Measurements from ENCODE around the gene EMC9. TPM values are rescaled to one million over a fixed set of nuclear protein-coding genes. Genes with fewer than 3 reads are reported as not detected.
A peak's percentile ranks its signal among the peaks of the same experiment; 100 is the strongest.

Gene EMC9
- total RNA-seq, 2 experiments from 2014 or later = 45.0 to 51.7 TPM

- Mint-ChIP-seq H3K9me3 (no peaks in the 10 kb centered on the region), H3K4me1 (peaks cover 52% of the 10 kb centered on the region), H3K36me3 (ENCODE audit: low read depth) (peaks cover 37% of the 10 kb centered on the region), H3K4me3 (peak overlapping the region; percentile 93), H3K27ac (peak overlapping the region; percentile 74), H3K27me3 (no peaks in the 10 kb centered on the region)
- no peak for DNase-seq
- CTCF ChIA-PET = interaction anchor here (1.0 to 3.5 kb wide), 10 partner anchors 9 to 55 kb away, joined by 4 to 25 read pairs (median 6); partner anchors contain the start of genes DCAF11, IRF9, NRL and PCK2
- POLR2A ChIA-PET = interaction anchor here (1.0 to 21.4 kb wide), 21 partner anchors 9 to 296 kb away, joined by 3 to 652 read pairs (median 8); partner anchors contain the start of genes CHMP4A, DCAF11, DHRS1 and IPO4
Measured at GRCh38 chr14:24135584-24135833, 5.9 kb downstream of the EMC9 start.

- Mint-ChIP-seq H3K27me3 (no peaks in the 10 kb centered on the region), H3K4me3 (no peak overlapping the region), H3K4me1 (peaks cover 40% of the 10 kb centered on the region), H3K9me3 (no peaks in the 10 kb centered on the region), H3K27ac (no peak overlapping the region), H3K36me3 (ENCODE audit: low read depth) (peaks cover 22% of the 10 kb centered on the region)
- DNase-seq = no peak
- POLR2A ChIA-PET = interaction anchor here (0.6 to 21.4 kb wide), 5 partner anchors 12 to 167 kb away, joined by 3 to 448 read pairs (median 4); partner anchors contain the start of genes DCAF11, IRF9, NRL and PSME2
- CTCF ChIA-PET = interaction anchor here (1.7 to 1.9 kb wide), 2 partner anchors 25 to 76 kb away, joined by 7 read pairs; no protein-coding TSS in a partner anchor
Measured at GRCh38 chr14:24133735-24134134, 7.7 kb downstream of the EMC9 start.

- DNase-seq = no peak
- POLR2A ChIA-PET = interaction anchor here (0.8 to 21.4 kb wide), 8 partner anchors 8 to 297 kb away, joined by 3 to 448 read pairs (median 4); partner anchors contain the start of genes CHMP4A, DCAF11, EMC9 and IRF9
- Mint-ChIP-seq H3K36me3 (ENCODE audit: low read depth) (peaks cover 15% of the 10 kb centered on the region), H3K4me3 (no peak overlapping the region), H3K27ac (no peak overlapping the region), H3K4me1 (peaks cover 32% of the 10 kb centered on the region), H3K27me3 (no peaks in the 10 kb centered on the region), H3K9me3 (no peaks in the 10 kb centered on the region)
- CTCF ChIA-PET = interaction anchor here (1.1 to 1.9 kb wide), 4 partner anchors 18 to 75 kb away, joined by 3 to 7 read pairs (median 6); partner anchors contain the start of genes DCAF11, IRF9 and NRL
Measured at GRCh38 chr14:24132976-24133375, 8.4 kb downstream of the EMC9 start.

GRCh38 chr14:24132061-24132685 is 9.2 kb downstream of the EMC9 start:
- no peak overlapping the region for H3K4me3 Mint-ChIP-seq
- no peak for DNase-seq
- peaks cover 24% of the 10 kb centered on the region for H3K4me1 Mint-ChIP-seq
- H3K9me3 Mint-ChIP-seq = no peaks in the 10 kb centered on the region
- H3K27me3 Mint-ChIP-seq = no peaks in the 10 kb centered on the region
- peak overlapping the region; percentile 4 for H3K27ac Mint-ChIP-seq
- H3K36me3 Mint-ChIP-seq (ENCODE audit: low read depth) = peaks cover 10% of the 10 kb centered on the region
- ChIA-PET CTCF (interaction anchor here (1.1 to 1.4 kb wide), 2 partner anchors 17 to 29 kb away, joined by 3 to 5 read pairs; partner anchors contain the start of genes DCAF11, IRF9 and NRL), POLR2A (interaction anchor here (0.6 to 21.4 kb wide), 8 partner anchors 9 to 298 kb away, joined by 3 to 448 read pairs (median 4); partner anchors contain the start of genes CHMP4A, DCAF11, EMC9 and IPO4)

- Mint-ChIP-seq H3K4me1 (peaks cover 19% of the 10 kb centered on the region), H3K36me3 (ENCODE audit: low read depth) (peaks cover 5% of the 10 kb centered on the region), H3K27ac (no peak overlapping the region), H3K27me3 (no peaks in the 10 kb centered on the region), H3K9me3 (no peaks in the 10 kb centered on the region), H3K4me3 (no peak overlapping the region)
- DNase-seq = no peak
- ChIA-PET POLR2A (interaction anchor here (1.3 to 21.4 kb wide), 5 partner anchors 9 to 73 kb away, joined by 3 to 448 read pairs (median 5); partner anchors contain the start of genes DCAF11, EMC9, IRF9 and NRL), CTCF (interaction anchor here (1.4 kb wide), 1 partner anchor 30 kb away, joined by 5 read pairs; the partner anchor contains the start of gene IRF9)
Measured at GRCh38 chr14:24131549-24131966, 9.8 kb downstream of the EMC9 start.

GRCh38 chr14:24130717-24131548 is 10.5 kb downstream of the EMC9 start:
- Mint-ChIP-seq H3K4me3 (no peak overlapping the region), H3K27me3 (no peaks in the 10 kb centered on the region), H3K4me1 (peaks cover 19% of the 10 kb centered on the region), H3K9me3 (no peaks in the 10 kb centered on the region), H3K27ac (no peak overlapping the region), H3K36me3 (ENCODE audit: low read depth) (peaks cover 5% of the 10 kb centered on the region)
- ChIA-PET POLR2A (interaction anchor here (0.8 to 21.4 kb wide), 4 partner anchors 10 to 73 kb away, joined by 3 to 448 read pairs (median 4); partner anchors contain the start of genes DCAF11, IRF9 and NRL), CTCF (no interaction called here)
- DNase-seq = no peak

GRCh38 chr14:24130380-24130716 is 11.0 kb downstream of the EMC9 start, which contains the start of gene FITM1:
Gene FITM1 (plus strand): TSS chr14:24130659. CDS start chr14:24131564, 905 bp downstream.
- no peak within 1 kb of the TSS for H3K4me3 Mint-ChIP-seq
- no peak within 1 kb of the TSS for H3K27ac Mint-ChIP-seq
- CTCF ChIA-PET = no interaction called here
- H3K9me3 Mint-ChIP-seq = no peaks in the 10 kb centered on the region
- no peaks in the 10 kb centered on the region for H3K27me3 Mint-ChIP-seq
- POLR2A ChIA-PET = interaction anchor here (0.8 to 21.4 kb wide), 3 partner anchors 10 to 31 kb away, joined by 3 to 448 read pairs (median 4); partner anchors contain the start of genes DCAF11, IRF9 and NRL
- H3K36me3 Mint-ChIP-seq (ENCODE audit: low read depth) = peaks cover 5% of the 10 kb centered on the region
- peaks cover 17% of the 10 kb centered on the region for H3K4me1 Mint-ChIP-seq
- no peak for DNase-seq

- ChIA-PET CTCF (no interaction called here), POLR2A (interaction anchor here (0.8 to 21.4 kb wide), 4 partner anchors 10 to 36 kb away, joined by 3 to 448 read pairs (median 4); partner anchors contain the start of genes DCAF11, IRF9, NRL and PCK2)
- H3K4me3 Mint-ChIP-seq = no peak overlapping the region
- peaks cover 8% of the 10 kb centered on the region for H3K36me3 Mint-ChIP-seq (ENCODE audit: low read depth)
- peaks cover 12% of the 10 kb centered on the region for H3K4me1 Mint-ChIP-seq
- no peak overlapping the region for H3K27ac Mint-ChIP-seq
- H3K9me3 Mint-ChIP-seq = no peaks in the 10 kb centered on the region
- no peak for DNase-seq
- H3K27me3 Mint-ChIP-seq = no peaks in the 10 kb centered on the region
Measured at GRCh38 chr14:24129410-24129998, 11.9 kb downstream of the EMC9 start.

- DNase-seq = no peak
- Mint-ChIP-seq H3K4me1 (peaks cover 7% of the 10 kb centered on the region), H3K27me3 (no peaks in the 10 kb centered on the region), H3K9me3 (no peaks in the 10 kb centered on the region), H3K4me3 (no peak overlapping the region), H3K27ac (no peak overlapping the region), H3K36me3 (ENCODE audit: low read depth) (peaks cover 23% of the 10 kb centered on the region)
- ChIA-PET POLR2A (interaction anchor here (2.5 to 6.2 kb wide), 4 partner anchors 10 to 34 kb away, joined by 14 to 44 read pairs (median 15); partner anchors contain the start of genes DCAF11, EMC9, IRF9 and NRL), CTCF (interaction anchor here (0.9 to 1.9 kb wide), 2 partner anchors 8 to 12 kb away, joined by 3 to 5 read pairs; partner anchors contain the start of gene PSME1)
Measured at GRCh38 chr14:24127673-24128072, 13.7 kb downstream of the EMC9 start.

- ChIA-PET CTCF (interaction anchor here (0.7 to 1.9 kb wide), 5 partner anchors 9 to 145 kb away, joined by 3 to 6 read pairs (median 5); partner anchors contain the start of genes DCAF11, NRL and PSME1), POLR2A (interaction anchor here (1.2 to 6.2 kb wide), 6 partner anchors 9 to 34 kb away, joined by 3 to 44 read pairs (median 14); partner anchors contain the start of genes DCAF11, EMC9, IRF9 and NRL)
- Mint-ChIP-seq H3K36me3 (ENCODE audit: low read depth) (peaks cover 23% of the 10 kb centered on the region), H3K4me3 (no peak overlapping the region), H3K9me3 (no peaks in the 10 kb centered on the region), H3K27ac (no peak overlapping the region), H3K4me1 (peaks cover 2% of the 10 kb centered on the region), H3K27me3 (no peaks in the 10 kb centered on the region)
- no peak for DNase-seq
Measured at GRCh38 chr14:24126939-24127338, 14.5 kb downstream of the EMC9 start.

GRCh38 chr14:24123424-24124417 is 17.7 kb downstream of the EMC9 start:
- H3K4me3 Mint-ChIP-seq = no peak overlapping the region
- ChIA-PET CTCF (interaction anchor here (1.1 to 1.5 kb wide), 3 partner anchors 9 to 15 kb away, joined by 3 to 5 read pairs (median 4); partner anchors contain the start of genes DCAF11, NRL and PSME1), POLR2A (interaction anchor here (4.7 to 12.4 kb wide), 3 partner anchors 9 to 37 kb away, joined by 15 to 448 read pairs (median 44); partner anchors contain the start of genes DCAF11, EMC9, FITM1 and IRF9)

More at GRCh38 chr14:24123424-24124417, 17.7 kb downstream of the EMC9 start:
- H3K27me3 Mint-ChIP-seq = no peaks in the 10 kb centered on the region
- no peak overlapping the region for H3K27ac Mint-ChIP-seq
- no peak for DNase-seq
- H3K9me3 Mint-ChIP-seq = no peaks in the 10 kb centered on the region
- H3K36me3 Mint-ChIP-seq (ENCODE audit: low read depth) = peaks cover 48% of the 10 kb centered on the region
- no peaks in the 10 kb centered on the region for H3K4me1 Mint-ChIP-seq

Data from activated CD4-positive, alpha-beta memory T cell treated with anti-CD3 and anti-CD28 coated beads, Interleukin-2, amount 10 ng/mL, durations not matched to agents 7 days and 5 days (primary cell).